Measurements from ENCODE around the gene GABRG3. TPM values are rescaled to one million over a fixed set of nuclear protein-coding genes. Genes with fewer than 3 reads are reported as not detected.

GABRG3 gene
- total RNA-seq, 1 experiment from 2014 or later = not detected

- DNase-seq (ENCODE audit: low read depth) = no peak
These were observed 527.7 kb downstream of the GABRG3 start for GRCh38 chr15:27498700-27499099.

GRCh38 chr15:27499191-27499590 is 528.2 kb downstream of the GABRG3 start:
- no peak for DNase-seq (ENCODE audit: low read depth)

GRCh38 chr15:27499719-27500118 is 528.7 kb downstream of the GABRG3 start:
- no peak for DNase-seq (ENCODE audit: low read depth)

DNA sequence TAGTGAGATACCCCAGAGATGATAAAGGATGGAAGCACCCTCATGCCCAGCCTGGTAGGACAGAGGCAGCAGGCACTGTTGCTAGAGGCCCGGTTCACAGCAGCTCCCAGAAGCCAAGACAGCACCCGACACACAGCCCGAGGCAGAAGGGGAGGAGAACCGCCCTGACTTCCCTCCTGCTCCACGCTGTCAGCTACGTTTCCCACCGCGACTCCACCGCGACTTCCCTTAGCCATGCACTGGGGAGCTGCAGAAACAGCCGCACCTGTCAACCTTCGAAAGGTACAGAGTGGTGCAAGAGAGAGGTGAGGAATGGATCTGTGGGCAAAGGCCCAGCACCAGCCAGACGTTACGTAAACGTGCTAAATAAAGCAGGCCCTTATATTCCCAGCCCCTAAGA is 529.2 kb downstream of the GABRG3 start:
- DNase-seq (ENCODE audit: low read depth) = no peak

- DNase-seq (ENCODE audit: low read depth) = no peak
These were observed 535.8 kb downstream of the GABRG3 start for GRCh38 chr15:27506752-27507151.

- DNase-seq (ENCODE audit: low read depth) = no peak
These were observed 538.0 kb downstream of the GABRG3 start for GRCh38 chr15:27509014-27509413.

GRCh38 chr15:27512281-27513001 is 541.5 kb downstream of the GABRG3 start:
- DNase-seq (ENCODE audit: low read depth) = no peak

GRCh38 chr15:27514526-27514925 is 543.5 kb downstream of the GABRG3 start:
- peak; percentile 1 for DNase-seq (ENCODE audit: low read depth)

DNA sequence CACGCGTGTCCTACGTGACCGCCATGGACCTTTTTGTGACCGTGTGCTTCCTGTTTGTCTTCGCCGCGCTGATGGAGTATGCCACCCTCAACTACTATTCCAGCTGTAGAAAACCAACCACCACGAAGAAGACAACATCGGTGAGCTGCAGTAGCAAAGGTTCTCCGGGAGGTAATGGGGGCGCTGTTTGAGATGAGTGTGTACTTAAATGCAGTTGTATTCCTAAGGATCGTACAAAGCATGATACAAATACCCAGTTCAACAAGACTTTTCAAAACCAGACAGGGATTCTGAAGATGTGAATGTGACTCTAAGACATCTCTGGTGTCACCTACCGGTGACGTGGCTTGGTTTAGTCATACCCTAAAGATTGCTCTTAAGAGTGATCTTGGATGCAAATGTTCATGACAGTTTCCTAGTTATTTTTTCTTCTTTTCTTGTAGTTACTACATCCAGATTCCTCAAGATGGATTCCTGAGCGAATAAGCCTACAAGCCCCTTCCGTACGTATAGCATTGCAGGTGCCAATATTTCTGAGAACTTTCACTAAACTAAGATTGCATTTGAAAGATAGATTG is 556.6 kb downstream of the GABRG3 start:
- DNase-seq (ENCODE audit: low read depth) = no peak

GRCh38 chr15:27529399-27529798 is 558.4 kb downstream of the GABRG3 start:
- no peak for DNase-seq (ENCODE audit: low read depth)

DNA sequence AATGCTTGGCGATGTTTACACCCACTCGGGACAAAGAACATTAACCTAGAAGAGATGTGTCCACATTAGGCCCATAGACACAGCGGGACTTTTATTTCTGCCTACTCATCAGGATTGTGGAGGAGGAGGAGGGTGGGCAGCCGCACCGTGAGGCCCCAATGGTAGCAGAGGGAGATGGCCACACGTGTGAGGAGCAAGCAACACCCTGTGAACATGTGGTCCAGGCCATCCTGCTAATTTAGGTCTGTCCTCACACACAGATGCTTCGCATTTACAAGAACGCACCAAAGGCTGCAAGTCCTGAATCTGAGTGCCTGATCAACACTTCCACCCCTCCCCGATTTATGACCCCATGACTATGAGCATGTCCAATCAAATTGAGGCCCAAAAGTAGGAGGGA is 560.0 kb downstream of the GABRG3 start:
- no peak for DNase-seq (ENCODE audit: low read depth)

GRCh38 chr15:27532358-27532757 is 561.4 kb downstream of the GABRG3 start:
- DNase-seq (ENCODE audit: low read depth) = no peak

GRCh38 chr15:27535445-27536129 is 564.6 kb downstream of the GABRG3 start:
- DNase-seq (ENCODE audit: low read depth) = no peak

- DNase-seq (ENCODE audit: low read depth) = no peak
These were observed 567.3 kb downstream of the GABRG3 start for GRCh38 chr15:27538325-27538724.

DNA sequence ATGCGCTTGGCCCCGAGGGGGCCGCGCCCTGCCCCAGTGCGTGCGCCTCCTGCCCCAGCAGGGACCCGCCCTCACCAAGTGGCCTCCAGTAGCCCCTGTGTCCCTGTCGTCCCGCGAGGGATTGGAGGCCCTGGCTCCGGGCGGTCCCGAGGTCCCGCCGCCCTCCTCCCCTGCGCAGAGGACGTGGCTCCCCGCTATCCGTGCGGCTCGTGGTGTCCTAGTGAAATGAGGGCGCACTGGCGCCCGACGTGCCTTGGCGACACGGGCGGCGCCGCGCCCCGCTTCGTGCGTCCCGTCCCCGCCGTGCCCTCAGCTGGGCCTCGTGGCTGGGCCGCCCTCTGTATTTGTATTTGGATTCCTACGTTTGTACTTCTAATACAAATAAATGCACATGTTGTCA is 570.6 kb downstream of the GABRG3 start:
- no peak for DNase-seq (ENCODE audit: low read depth)

- peak; percentile 8 for DNase-seq (ENCODE audit: low read depth)
These were observed 574.7 kb downstream of the GABRG3 start for GRCh38 chr15:27545494-27546255.

DNA sequence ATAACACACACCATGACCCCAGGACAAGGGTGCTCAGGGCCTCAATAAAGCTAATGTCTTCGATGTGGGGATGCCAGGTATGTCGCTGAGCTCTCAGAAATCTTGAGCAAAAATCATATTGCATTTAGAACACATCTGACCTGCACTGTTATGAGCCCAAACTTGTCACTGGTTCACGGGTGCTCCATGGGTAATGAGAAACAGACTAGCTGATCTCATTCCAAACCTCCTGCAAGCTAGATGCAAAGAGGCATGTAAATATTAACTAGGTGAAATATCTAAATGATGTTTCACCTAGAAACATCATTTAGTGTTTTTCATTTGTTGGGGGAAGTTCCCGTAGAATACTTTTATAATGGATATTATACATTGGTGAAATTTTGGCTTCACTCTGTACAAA is 578.8 kb downstream of the GABRG3 start:
- no peak for DNase-seq (ENCODE audit: low read depth)

- DNase-seq (ENCODE audit: low read depth) = no peak
These were observed 579.7 kb downstream of the GABRG3 start for GRCh38 chr15:27550635-27551034.

DNA sequence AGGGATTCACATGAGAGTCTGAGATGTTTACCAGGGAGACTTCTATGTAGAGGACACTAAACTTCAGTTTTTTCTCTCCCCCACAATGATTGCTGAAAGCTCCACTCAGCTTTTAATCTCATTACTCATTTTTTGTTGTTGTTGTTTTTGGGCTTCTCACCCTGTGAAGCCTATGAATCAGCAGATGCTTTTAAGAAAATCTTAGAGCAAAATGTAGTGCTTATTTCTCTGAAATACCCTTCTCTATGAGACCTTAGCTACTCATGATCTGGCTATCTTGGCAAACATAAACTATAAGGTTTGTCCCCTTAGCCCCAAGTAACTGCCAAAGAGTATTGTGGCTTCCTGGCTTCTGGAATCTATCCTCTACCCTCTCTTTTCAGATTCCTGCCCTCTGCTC is 590.8 kb downstream of the GABRG3 start:
- no peak for DNase-seq (ENCODE audit: low read depth)

DNA sequence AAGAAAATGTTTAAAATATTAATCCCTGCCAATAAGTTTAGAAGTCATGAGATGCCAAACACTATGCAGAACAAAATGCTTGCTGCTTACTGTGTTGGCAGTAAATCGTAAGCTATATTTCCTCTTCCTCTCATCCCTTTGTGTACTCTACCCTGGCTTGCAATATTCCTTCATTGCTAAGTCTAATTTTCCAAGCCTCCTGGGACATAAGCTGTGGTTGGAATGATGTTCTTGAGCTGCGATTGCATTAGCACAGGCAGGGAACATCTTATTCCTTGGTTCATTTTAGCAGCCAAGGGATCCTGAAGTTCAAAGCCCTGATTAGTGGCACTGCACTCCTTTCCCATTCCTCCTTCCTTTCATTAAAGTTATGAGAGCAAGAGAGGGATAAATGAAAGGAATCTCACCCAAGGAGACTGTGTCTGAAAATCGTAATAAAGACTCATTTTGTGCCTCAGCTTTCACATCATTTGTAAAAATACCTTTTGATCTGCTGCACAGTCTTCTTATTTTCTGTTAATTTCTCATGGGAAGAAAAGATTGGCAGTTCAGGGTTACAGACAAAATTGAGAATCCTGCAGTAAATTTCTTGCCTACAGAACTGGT is 592.9 kb downstream of the GABRG3 start:
- no peak for DNase-seq (ENCODE audit: low read depth)

DNA sequence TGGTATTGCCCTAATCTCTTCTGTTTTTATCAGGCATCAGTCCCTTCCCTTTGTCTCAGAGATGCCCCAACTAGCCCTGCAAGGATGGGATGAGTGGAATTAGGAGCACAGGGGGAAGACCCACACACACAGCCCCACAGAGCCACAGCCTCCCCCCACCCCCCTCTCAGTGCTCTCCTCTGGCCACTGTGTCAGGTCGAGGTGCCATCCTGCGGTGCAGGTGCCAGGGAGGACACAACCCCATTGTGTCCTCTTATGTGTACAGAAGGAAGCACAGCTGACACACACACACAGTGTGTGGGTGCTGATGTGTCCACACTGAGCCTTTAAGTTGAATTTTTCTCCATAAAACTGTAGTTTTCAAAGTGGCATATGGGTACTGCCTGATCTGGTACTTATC is 593.7 kb downstream of the GABRG3 start:
- DNase-seq (ENCODE audit: low read depth) = no peak

GRCh38 chr15:27570746-27571145 is 599.8 kb downstream of the GABRG3 start:
- DNase-seq (ENCODE audit: low read depth) = no peak

Data from RPMI7951 (cell line).